HepG2 (cell line): ENCODE results near the gene VAPA. TPM values are rescaled to one million over a fixed set of nuclear protein-coding genes. Genes with fewer than 3 reads are reported as not detected.

Experiments
- ARID2 ChIP-seq: sonication (generic); formaldehyde crosslinking; IDR thresholded peaks from 2 replicates; pipeline ENCODE4 v1.8.1; 2022; ENCODE audit warnings: mild to moderate bottlenecking, missing genetic modification reagents, borderline replicate concordance
- BCL6 ChIP-seq: IDR thresholded peaks from 2 replicates; pipeline ENCODE4 v1.6.1; 2016; ENCODE audit warnings: missing genetic modification reagents, missing compliant biosample characterization
- CREBL2 ChIP-seq: sonication (generic); formaldehyde crosslinking; IDR thresholded peaks from 2 replicates; pipeline ENCODE4 v1.8.1; 2023; ENCODE audit warnings: missing genetic modification reagents, mild to moderate bottlenecking, borderline replicate concordance
- FOXM1 ChIP-seq: sonication (generic); formaldehyde crosslinking; IDR thresholded peaks from 2 replicates; pipeline ENCODE4 v1.5.0; 2020; ENCODE audit warnings: missing genetic modification reagents
- IKZF4 ChIP-seq: sonication (generic); formaldehyde crosslinking; IDR thresholded peaks from 2 replicates; pipeline ENCODE4 v1.5.1; 2020; ENCODE audit warnings: borderline replicate concordance, mild to moderate bottlenecking, low read depth, missing genetic modification reagents; ENCODE audit errors: not compliant biosample characterization
- JUNB ChIP-seq: sonication (generic); formaldehyde crosslinking; IDR thresholded peaks from 2 replicates; pipeline ENCODE4 v1.8.0; 2022; ENCODE audit warnings: missing genetic modification reagents, mild to moderate bottlenecking, borderline replicate concordance
- KLF6 ChIP-seq: IDR thresholded peaks from 2 replicates; pipeline ENCODE4 v1.8.0; 2016; ENCODE audit warnings: missing biosample characterization, missing genetic modification reagents
- NR1H2 ChIP-seq: sonication (generic); formaldehyde crosslinking; IDR thresholded peaks from 2 replicates; pipeline ENCODE4 v1.8.1; 2022; ENCODE audit warnings: low read depth, missing genetic modification reagents, borderline replicate concordance
- PCBP2 ChIP-seq: fragments of 200-400 bp; formaldehyde crosslinking; optimal IDR thresholded peaks from 2 replicates; pipeline ENCODE3; 2018; ENCODE audit warnings: low read length, low read depth; ENCODE audit not compliant: poor library complexity, severe bottlenecking
- PHF5A ChIP-seq: IDR thresholded peaks from one replicate; pipeline ENCODE4 v1.6.1; 2018; ENCODE audit warnings: low read depth, missing genetic modification reagents; ENCODE audit not compliant: unreplicated experiment
- SOX13 ChIP-seq, 3 experiments: fragments of 450-650 bp in 1 of 3; sonication (generic) in 1 of 3; formaldehyde crosslinking in 1 of 3; IDR thresholded peaks in 2 of 3; conservative IDR thresholded peaks in 1 of 3; 2 replicates each; pipeline versions ENCODE4 v1.5.0 to v1.6.1; 2016 to 2020; ENCODE audit warnings: antibody characterized with exemption in 1 of 3, mild to moderate bottlenecking in 1 of 3, missing compliant biosample characterization in 1 of 3, missing genetic modification reagents in 1 of 3, moderate library complexity in 1 of 3
- SRSF9 ChIP-seq: fragments of 200-400 bp; formaldehyde crosslinking; IDR thresholded peaks from 2 replicates; pipeline ENCODE4 v1.6.1; 2018; ENCODE audit warnings: borderline replicate concordance, mild to moderate bottlenecking, low read depth, low read length; ENCODE audit not compliant: insufficient read depth, poor library complexity, severe bottlenecking
- TEAD2 ChIP-seq: sonication (generic); formaldehyde crosslinking; IDR thresholded peaks from 2 replicates; pipeline ENCODE4 v1.9.0; 2021; ENCODE audit warnings: missing genetic modification reagents
- TP53 ChIP-seq: sonication (generic); formaldehyde crosslinking; conservative IDR thresholded peaks from 2 replicates; pipeline ENCODE4 v1.4.0; 2020; ENCODE audit warnings: missing genetic modification reagents
- ZFAT ChIP-seq: sonication (generic); formaldehyde crosslinking; conservative IDR thresholded peaks from 2 replicates; pipeline ENCODE4 v1.8.1; 2023; ENCODE audit warnings: missing genetic modification reagents, inconsistent platforms
- ZFP82 ChIP-seq: sonication (generic); formaldehyde crosslinking; IDR thresholded peaks from 2 replicates; pipeline ENCODE4 v1.5.1; 2020; ENCODE audit warnings: mild to moderate bottlenecking, missing genetic modification reagents, borderline replicate concordance
- ZNF317 ChIP-seq: sonication (generic); formaldehyde crosslinking; IDR thresholded peaks from 2 replicates; pipeline ENCODE4 v1.5.0; 2020; ENCODE audit warnings: mild to moderate bottlenecking, missing genetic modification reagents
- ZNF430 ChIP-seq: sonication (generic); formaldehyde crosslinking; IDR thresholded peaks from 2 replicates; pipeline ENCODE4 v1.9.0; 2021; ENCODE audit warnings: mild to moderate bottlenecking, missing genetic modification reagents
- ZNF512 ChIP-seq: sonication (generic); formaldehyde crosslinking; IDR thresholded peaks from 2 replicates; pipeline ENCODE4 v1.4.0; 2020; ENCODE audit warnings: mild to moderate bottlenecking, missing genetic modification reagents
- ZNF589 ChIP-seq: sonication (generic); formaldehyde crosslinking; conservative IDR thresholded peaks from 2 replicates; pipeline ENCODE4 v1.8.0; 2022; ENCODE audit warnings: mild to moderate bottlenecking, moderate library complexity, missing genetic modification reagents
- ZNF746 ChIP-seq: sonication (generic); formaldehyde crosslinking; IDR thresholded peaks from 2 replicates; pipeline ENCODE4 v1.8.0; 2022; ENCODE audit warnings: mild to moderate bottlenecking, missing genetic modification reagents
- polyA plus RNA-seq, 8 experiments: library from polyadenylated mRNA; depleted of rRNA in 3 of 8; stranded (reverse) in 7 of 8; unstranded in 1 of 8; fragments of >200 nt; fragmentation: Illumina TruSeq in 4 of 8; extraction: Trizol in 4 of 8; gene quantifications; 2 replicates each; pipeline versions ENCODE4 v1.2.1 to v1.2.3, GENCODE V29; 2011 to 2016; ENCODE audit warnings: low read depth in 4 of 8, missing spikeins in 1 of 8, mixed read lengths in 1 of 8; ENCODE audit not compliant: insufficient read depth in 1 of 8
- total RNA-seq, 5 experiments: library from RNA; depleted of rRNA; stranded (reverse); fragments of >200 nt; fragmentation: Illumina TruSeq; extraction: Trizol; gene quantifications; 2 replicates each; pipeline ENCODE4 v1.2.3, GENCODE V29; 2016; ENCODE audit warnings: low read depth in 1 of 5
- TF ChIP-seq, protein P1 (sequence below): sonication (generic); formaldehyde crosslinking; IDR thresholded peaks from 2 replicates; pipeline ENCODE4 v1.5.0; 2020; ENCODE audit warnings: missing genetic modification reagents, mild to moderate bottlenecking, borderline replicate concordance
- TF ChIP-seq, protein P2 (sequence below): sonication (generic); formaldehyde crosslinking; IDR thresholded peaks from 2 replicates; pipeline ENCODE4 v1.4.0; 2020; ENCODE audit warnings: mild to moderate bottlenecking, missing genetic modification reagents

Gene VAPA
- total and polyA plus RNA-seq, 2 of the 13 experiments (the other 11 are each of a cell fraction or from before 2014, with no cell fraction given) = 167 to 294 TPM

GRCh38 chr18:9898792-9899549, 14.8 kb upstream of the VAPA start (continued):
- TF ChIP-seq JUNB (CRISPR knock-in tag) = peak; percentile 92
- TF ChIP-seq FOXM1 (CRISPR knock-in tag) = no peak
- TF ChIP-seq ARID2 (CRISPR knock-in tag) = no peak
- TF ChIP-seq SRSF9 = no peak
- TF ChIP-seq ZNF512 (CRISPR knock-in tag) = no peak
- TF ChIP-seq TP53 (CRISPR knock-in tag) = no peak
- TF ChIP-seq ZFP82 (CRISPR knock-in tag) = no peak
- TF ChIP-seq ZNF430 (CRISPR knock-in tag) = no peak
- TF ChIP-seq TEAD2 = no peak
- no peak for TF ChIP-seq CREBL2 (CRISPR knock-in tag)
- TF ChIP-seq, protein P1, sequence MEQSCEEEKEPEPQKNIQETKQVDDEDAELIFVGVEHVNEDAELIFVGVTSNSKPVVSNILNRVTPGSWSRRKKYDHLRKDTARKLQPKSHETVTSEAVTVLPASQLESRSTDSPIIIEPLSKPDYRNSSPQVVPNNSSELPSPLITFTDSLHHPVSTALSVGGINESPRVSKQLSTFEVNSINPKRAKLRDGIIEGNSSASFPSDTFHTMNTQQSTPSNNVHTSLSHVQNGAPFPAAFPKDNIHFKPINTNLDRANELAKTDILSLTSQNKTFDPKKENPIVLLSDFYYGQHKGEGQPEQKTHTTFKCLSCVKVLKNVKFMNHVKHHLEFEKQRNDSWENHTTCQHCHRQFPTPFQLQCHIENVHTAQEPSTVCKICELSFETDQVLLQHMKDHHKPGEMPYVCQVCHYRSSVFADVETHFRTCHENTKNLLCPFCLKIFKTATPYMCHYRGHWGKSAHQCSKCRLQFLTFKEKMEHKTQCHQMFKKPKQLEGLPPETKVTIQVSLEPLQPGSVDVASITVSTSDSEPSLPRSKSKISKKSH (CRISPR knock-in tag) = no peak
- TF ChIP-seq KLF6 = 0 out of 2 replicates have a peak, but pooled peaks have one; percentile 26
- TF ChIP-seq ZNF746 = no peak
- TF ChIP-seq IKZF4 (CRISPR knock-in tag) = no peak
- no peak for TF ChIP-seq NR1H2 (CRISPR knock-in tag)
- TF ChIP-seq PHF5A = no peak
- 0 out of 2 replicates have a peak, but pooled peaks have one; percentile 11 for TF ChIP-seq BCL6 (CRISPR knock-in tag)
- TF ChIP-seq SOX13 (IDR thresholded peaks at IDR 0.05) = no peak
- TF ChIP-seq SOX13 (CRISPR knock-in tag; conservative IDR thresholded peaks at IDR 0.05 in 1 of 2, IDR thresholded peaks at IDR 0.05 in 1 of 2) = peak in 1 of 2 experiments; percentile 70; a peak in 2 of 4 replicates
- TF ChIP-seq, protein P2, sequence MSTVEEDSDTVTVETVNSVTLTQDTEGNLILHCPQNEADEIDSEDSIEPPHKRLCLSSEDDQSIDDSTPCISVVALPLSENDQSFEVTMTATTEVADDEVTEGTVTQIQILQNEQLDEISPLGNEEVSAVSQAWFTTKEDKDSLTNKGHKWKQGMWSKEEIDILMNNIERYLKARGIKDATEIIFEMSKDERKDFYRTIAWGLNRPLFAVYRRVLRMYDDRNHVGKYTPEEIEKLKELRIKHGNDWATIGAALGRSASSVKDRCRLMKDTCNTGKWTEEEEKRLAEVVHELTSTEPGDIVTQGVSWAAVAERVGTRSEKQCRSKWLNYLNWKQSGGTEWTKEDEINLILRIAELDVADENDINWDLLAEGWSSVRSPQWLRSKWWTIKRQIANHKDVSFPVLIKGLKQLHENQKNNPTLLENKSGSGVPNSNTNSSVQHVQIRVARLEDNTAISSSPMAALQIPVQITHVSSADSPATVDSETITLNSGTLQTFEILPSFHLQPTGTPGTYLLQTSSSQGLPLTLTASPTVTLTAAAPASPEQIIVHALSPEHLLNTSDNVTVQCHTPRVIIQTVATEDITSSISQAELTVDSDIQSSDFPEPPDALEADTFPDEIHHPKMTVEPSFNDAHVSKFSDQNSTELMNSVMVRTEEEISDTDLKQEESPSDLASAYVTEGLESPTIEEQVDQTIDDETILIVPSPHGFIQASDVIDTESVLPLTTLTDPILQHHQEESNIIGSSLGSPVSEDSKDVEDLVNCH (CRISPR knock-in tag) = no peak
- no peak for TF ChIP-seq ZFAT (CRISPR knock-in tag)
- TF ChIP-seq PCBP2 = no peak
- TF ChIP-seq ZNF317 (CRISPR knock-in tag) = no peak
- TF ChIP-seq ZNF589 (CRISPR knock-in tag) = no peak
